Prostate gland (tissue), 2 donors: ENCODE results near the gene GPR18. TPM values are rescaled to one million over a fixed set of nuclear protein-coding genes. Genes with fewer than 3 reads are reported as not detected.

Source experiments
- DNase-seq: peaks from one replicate; pipeline ENCODE4 v3.0.0-alpha.2; 2019; ENCODE audit warnings: low spot score
- H3K27ac ChIP-seq, 2 donors: fragments of 200-600 bp; sonication (generic); 2 replicates each; pipeline ENCODE4 v1.5.1; 2017 to 2019
- H3K27me3 ChIP-seq: fragments of 200-600 bp; sonication (generic); replicated peaks from 2 replicates; pipeline ENCODE4 v1.5.1; 2019; ENCODE audit not compliant: insufficient read depth
- H3K36me3 ChIP-seq, 2 donors: fragments of 200-600 bp; sonication (generic); 1 replicate in 1 of 2; 2 replicates in 1 of 2; pipeline versions ENCODE4 v1.5.1 to v1.8.1; 2017 to 2019
- H3K4me1 ChIP-seq: fragments of 200-600 bp; sonication (generic); replicated peaks from 2 replicates; pipeline ENCODE4 v1.5.1; 2019
- H3K4me3 ChIP-seq, 2 donors: fragments of 200-600 bp; sonication (generic); 2 replicates each; pipeline ENCODE4 v1.5.1; 2017 to 2019
- H3K9me3 ChIP-seq: fragments of 200-600 bp; sonication (generic); 2 replicates; pipeline ENCODE4 v1.5.1; 2017
- CTCF ChIP-seq, 4 experiments: fragments of 200-600 bp in 2 of 4; fragments of 450-650 bp in 2 of 4; sonication (generic) in 2 of 4; IDR thresholded peaks; 1 replicate in 3 of 4; 2 replicates in 1 of 4; pipeline ENCODE4 v1.5.1; 2016 to 2019; ENCODE audit warnings: antibody characterized with exemption in 4 of 4, mild to moderate bottlenecking in 2 of 4, moderate library complexity in 2 of 4
- POLR2A ChIP-seq: fragments of 450-650 bp; IDR thresholded peaks from one replicate; pipeline ENCODE4 v1.6.1; 2016; ENCODE audit warnings: antibody characterized with exemption, mild to moderate bottlenecking
- POLR2AphosphoS5 ChIP-seq: sonication (generic); formaldehyde crosslinking; IDR thresholded peaks from one replicate; pipeline ENCODE4 v1.6.1; 2017; ENCODE audit warnings: antibody characterized with exemption
- WGBS: methylation state at CpG from one replicate; pipeline ENCODE4 v1.1.5; 2018; 5-methylcytosine and 5-hydroxymethylcytosine counted together
- intact Hi-C: fragments of 100-400 bp; cut with DNase I; formaldehyde crosslinking; loops from one replicate; pipeline ENCODE4 v1.14.2; 2022
- total RNA-seq, 2 donors: library from RNA; depleted of rRNA; stranded (reverse); fragments of >200 nt; gene quantifications; one replicate each; pipeline ENCODE4 v1.1.0, GENCODE V29; 2016

GPR18 gene
- total RNA-seq, 2 donors from 2014 or later, result 1.4 TPM; not detected in 1

GRCh38 chr13:99301913-99302636, 43.9 kb upstream of the GPR18 start:
- Histone ChIP-seq H3K9me3 (no peaks in the 10 kb centered on the region), H3K27ac (no peak overlapping the region), H3K4me3 (no peak overlapping the region), H3K4me1 (no peaks in the 10 kb centered on the region), H3K27me3 (no peaks in the 10 kb centered on the region), H3K36me3 (no peaks in the 10 kb centered on the region)
- intact Hi-C loops, result no loop called here
- no peak for DNase-seq
- TF ChIP-seq CTCF (IDR thresholded peaks at IDR 0.05) (no peak), POLR2A (no peak), POLR2AphosphoS5 (no peak)
- 85% methylated on average over 1 of the region's 1 CpG for WGBS

GRCh38 chr13:99301056-99301838, 43.1 kb upstream of the GPR18 start:
- Histone ChIP-seq H3K9me3 (no peaks in the 10 kb centered on the region), H3K4me3 (no peak overlapping the region), H3K4me1 (no peaks in the 10 kb centered on the region), H3K27me3 (no peaks in the 10 kb centered on the region), H3K27ac (no peak overlapping the region), H3K36me3 (no peaks in the 10 kb centered on the region)
- intact Hi-C loops, result no loop called here
- DNase-seq, result no peak
- TF ChIP-seq CTCF (IDR thresholded peaks at IDR 0.05) (no peak), POLR2A (no peak), POLR2AphosphoS5 (no peak)
- 89% methylated on average over 7 of the region's 7 CpGs for WGBS

- Histone ChIP-seq H3K27ac (no peak overlapping the region), H3K27me3 (no peaks in the 10 kb centered on the region), H3K9me3 (no peaks in the 10 kb centered on the region), H3K36me3 (no peaks in the 10 kb centered on the region), H3K4me1 (no peaks in the 10 kb centered on the region), H3K4me3 (no peak overlapping the region)
- no peak for DNase-seq
- WGBS, result 89% methylated on average over 4 of the region's 4 CpGs
- intact Hi-C loops, result no loop called here
- TF ChIP-seq POLR2A, result no peak
- TF ChIP-seq CTCF (IDR thresholded peaks at IDR 0.05), result no peak
- TF ChIP-seq POLR2AphosphoS5, result no peak
These were observed 41.8 kb upstream of the GPR18 start for GRCh38 chr13:99299920-99300341.

GRCh38 chr13:99299256-99299919, 41.2 kb upstream of the GPR18 start:
- Histone ChIP-seq H3K27ac (no peak overlapping the region), H3K4me1 (no peaks in the 10 kb centered on the region), H3K9me3 (no peaks in the 10 kb centered on the region), H3K36me3 (no peaks in the 10 kb centered on the region), H3K4me3 (no peak overlapping the region), H3K27me3 (no peaks in the 10 kb centered on the region)
- 88% methylated on average over 4 of the region's 4 CpGs for WGBS
- intact Hi-C loops, result no loop called here
- TF ChIP-seq POLR2AphosphoS5 (no peak), CTCF (IDR thresholded peaks at IDR 0.05) (no peak), POLR2A (no peak)
- no peak for DNase-seq
